Measurements from ENCODE around the gene TRAPPC6A. TPM values are rescaled to one million over a fixed set of nuclear protein-coding genes. Genes with fewer than 3 reads are reported as not detected.
A peak's percentile ranks its signal among the peaks of the same experiment; 100 is the strongest.

Gene TRAPPC6A
- total RNA-seq (2021; ENCODE audit: unreplicated experiment) = 26.9 TPM
- 33.9 and 38.7 TPM in 2 replicates for polyA plus RNA-seq (2012)
- Bru-seq, nascent RNA = percentile 59 among the genes with signal in this experiment
- BruChase-seq, experiment 1, labeled RNA remaining after a 6-hour chase = percentile 42 among the genes with signal in this experiment
- percentile 50 among the genes with signal in this experiment for BruChase-seq, experiment 2, labeled RNA remaining after a 2-hour chase
- long read RNA-seq, transcript TRAPPC6A-202 (6 exons, 758 nt) = major isoform, 5 of 39 reads
- long read RNA-seq, partial matches to known transcripts = 3 of 39 reads
- long read RNA-seq, other reads (novel, unspliced or antisense) = 25 of 39 reads

- DNase-seq (ENCODE audit: low read depth, low spot score) = no peak
- TSS peak; percentile 92 for BruUV-seq (replicated peaks)
- Histone ChIP-seq H4K20me1 (ENCODE audit: insufficient read depth) (no peaks in the 10 kb centered on the region), H3K27me3 (ENCODE audit: insufficient read depth, low read length) (no peaks in the 10 kb centered on the region), H3K4me3 (replicated peaks in 1 of 2; ENCODE audit: low read depth in 1 of 2, low read length in 2 of 2) (peak within 1 kb of the TSS; percentile 74 to 81), H3K27ac (ENCODE audit: low read depth, low read length) (peak within 1 kb of the TSS; percentile 93), H3K9me3 (ENCODE audit: control insufficient read depth in 1 of 2, insufficient read depth in 1 of 2, low read depth in 1 of 2, low read length in 2 of 2) (no peaks in the 10 kb centered on the region), H3K9ac (ENCODE audit: low read length) (peak within 1 kb of the TSS; percentile 92), H3K4me1 (ENCODE audit: control insufficient read depth in 1 of 2, insufficient read depth in 2 of 2, low read length in 2 of 2) (peaks cover 13 to 22% of the 10 kb centered on the region in 2 experiments; a peak in 3 of 4 replicates), H2AFZ (ENCODE audit: low read depth, low read length, poor library complexity, severe bottlenecking) (peak within 1 kb of the TSS; percentile 22), H3K9me2 (ENCODE audit: insufficient read depth) (no peaks in the 10 kb centered on the region), H3K4me2 (ENCODE audit: low read length) (peak within 1 kb of the TSS; percentile 92), H3K79me2 (ENCODE audit: insufficient read depth, low read length) (peaks cover 10% of the 10 kb centered on the region), H3K36me3 (ENCODE audit: control insufficient read depth in 1 of 2, insufficient read depth in 2 of 2, low read length in 2 of 2) (no peaks in the 10 kb centered on the region)
- RAD21 ChIA-PET (ENCODE audit: low non-redundant PET in 1 of 2, low total read pairs in 2 of 2, uncharacterized antibody in 2 of 2, unreplicated experiment in 2 of 2) = interaction anchor here in 1 of 2 experiments (0.9 kb wide), 1 partner anchor 85 kb away, joined by 3 read pairs; the partner anchor contains the start of gene PPP1R37
- POLR2A ChIA-PET = interaction anchor here (1.3 to 1.8 kb wide), 4 partner anchors 11 to 288 kb away, joined by 3 to 7 read pairs (median 4); no protein-coding TSS in a partner anchor
- intact Hi-C loops (cut with micrococcal nuclease) = loop anchor here (1.0 to 10.0 kb wide), 3 partner anchors 14 to 161 kb away; partner anchors contain the start of gene PPP1R37
- ATAC-seq = peak; percentile 6
- CTCF ChIA-PET = interaction anchor here (0.9 to 2.1 kb wide), 11 partner anchors 9 to 308 kb away, joined by 3 to 12 read pairs (median 4); no protein-coding TSS in a partner anchor
- peak; percentile 61 for TF ChIP-seq POLR2AphosphoS5 (IDR thresholded peaks at IDR 0.05; ENCODE audit: low read depth, low read length)
- TF ChIP-seq CTCF (IDR thresholded peaks at IDR 0.05 in 2 of 3, conservative IDR thresholded peaks at IDR 0.05 in 1 of 3; ENCODE audit: borderline replicate concordance in 1 of 3, insufficient read depth in 1 of 3, low read depth in 2 of 3, low read length in 2 of 3) = no peak
- no peak for TF ChIP-seq JUND (IDR thresholded peaks at IDR 0.05)
- TF ChIP-seq YY1 (IDR thresholded peaks at IDR 0.05; ENCODE audit: extremely low read depth, insufficient replicate concordance, low read depth, low read length) = peak; percentile 81
- TF ChIP-seq POLR2A (IDR thresholded peaks at IDR 0.05; ENCODE audit: borderline replicate concordance, extremely low read depth, insufficient read depth, insufficient read length) = peak; percentile 22
- peak; percentile 91; the same call in 1 of the 2 replicates for TF ChIP-seq ZFX (IDR thresholded peaks at IDR 0.05)
- TF ChIP-seq SIN3A (IDR thresholded peaks at IDR 0.05; ENCODE audit: low read depth) = no peak
Observed at GRCh38 chr19:45177817-45178261, at the start of gene TRAPPC6A. Gene TRAPPC6A (minus strand): TSS chr19:45178237. CDS start chr19:45178218, 19 bp downstream.
